OCI-LY7 (cell line): ENCODE results near the gene PSMD6.

Experiments used
- CTCF ChIP-seq: fragments of 200-600 bp; sonication (generic); conservative IDR thresholded peaks from 2 replicates; pipeline ENCODE4 v1.5.1; 2014; ENCODE audit warnings: mild to moderate bottlenecking, antibody characterized with exemption, low read length, moderate library complexity, mixed read lengths
- EZH2phosphoT487 ChIP-seq: fragments of 200-600 bp; sonication (generic); IDR thresholded peaks from 2 replicates; pipeline ENCODE4 v1.6.1; 2018; ENCODE audit warnings: low read depth, borderline replicate concordance, mild to moderate bottlenecking, mixed run types, antibody characterized with exemption, low read length, moderate library complexity, mixed read lengths

GRCh38 chr3:63993653-63994079 is 29.6 kb downstream of the PSMD6 start:
- TF ChIP-seq CTCF (peak; percentile 88), EZH2phosphoT487 (no peak)
